ENCODE data around the gene GAST.
A peak's percentile ranks its signal among the peaks of the same experiment; 100 is the strongest.

DNA sequence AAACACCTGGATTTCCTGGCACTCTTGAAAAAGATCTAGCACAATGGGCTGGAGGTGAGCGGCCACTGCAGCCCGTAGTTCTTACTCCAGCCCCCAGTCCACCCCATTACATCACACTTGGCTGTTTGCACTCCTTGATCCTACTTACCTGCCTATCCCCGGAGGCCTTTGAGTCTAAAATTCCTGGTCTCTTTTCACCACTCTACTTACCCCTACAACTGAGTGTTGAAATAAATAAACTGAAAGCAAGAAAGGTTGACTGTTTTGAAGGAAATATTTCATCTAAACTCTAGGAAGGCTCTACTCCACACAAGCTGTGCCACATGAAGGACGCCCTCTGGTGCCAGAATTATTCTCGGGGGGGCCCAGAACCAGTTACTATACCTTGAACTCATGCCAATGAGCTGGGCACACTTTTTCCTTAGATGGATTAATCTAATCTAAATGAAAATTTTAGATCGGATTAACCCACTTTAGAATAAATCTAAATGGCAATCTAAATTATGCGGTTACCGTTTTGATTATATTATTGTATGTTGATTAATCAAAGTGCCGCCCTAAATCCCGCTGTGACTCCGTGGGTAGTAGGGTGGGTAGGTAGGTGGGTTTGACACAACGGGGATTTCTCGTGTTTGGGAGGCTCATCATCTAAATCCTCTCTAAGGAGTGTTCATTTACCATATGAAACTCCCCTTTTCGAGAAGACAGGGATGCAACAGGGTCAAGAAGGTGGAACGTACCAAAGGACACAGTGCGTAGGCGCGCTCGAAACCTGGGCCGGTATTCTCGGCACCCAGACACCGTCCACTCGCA is 24.1 kb upstream of the GAST start:
- TF ChIP-seq CREB3 (tag; conservative IDR thresholded peaks at IDR 0.05; ENCODE audit: low read depth) (no peak), SMARCB1 (IDR thresholded peaks at IDR 0.05; ENCODE audit: insufficient read length, low read depth) (no peak), ZNF561 (CRISPR knock-in tag; conservative IDR thresholded peaks at IDR 0.05) (no peak), POLR2AphosphoS2 (IDR thresholded peaks at IDR 0.05; ENCODE audit: low read length) (no peak), ZKSCAN1 (IDR thresholded peaks at IDR 0.05; ENCODE audit: low read depth, low read length) (no peak), ZNF644 (tag; IDR thresholded peaks at IDR 0.05; ENCODE audit: low read depth) (no peak), NKRF (IDR thresholded peaks at IDR 0.05; ENCODE audit: borderline replicate concordance) (no peak), TAF1 (IDR thresholded peaks at IDR 0.05; ENCODE audit: control insufficient read depth, extremely low read depth, insufficient read depth, low read length, severe bottlenecking) (no peak)
- TF ChIP-seq, protein P1, sequence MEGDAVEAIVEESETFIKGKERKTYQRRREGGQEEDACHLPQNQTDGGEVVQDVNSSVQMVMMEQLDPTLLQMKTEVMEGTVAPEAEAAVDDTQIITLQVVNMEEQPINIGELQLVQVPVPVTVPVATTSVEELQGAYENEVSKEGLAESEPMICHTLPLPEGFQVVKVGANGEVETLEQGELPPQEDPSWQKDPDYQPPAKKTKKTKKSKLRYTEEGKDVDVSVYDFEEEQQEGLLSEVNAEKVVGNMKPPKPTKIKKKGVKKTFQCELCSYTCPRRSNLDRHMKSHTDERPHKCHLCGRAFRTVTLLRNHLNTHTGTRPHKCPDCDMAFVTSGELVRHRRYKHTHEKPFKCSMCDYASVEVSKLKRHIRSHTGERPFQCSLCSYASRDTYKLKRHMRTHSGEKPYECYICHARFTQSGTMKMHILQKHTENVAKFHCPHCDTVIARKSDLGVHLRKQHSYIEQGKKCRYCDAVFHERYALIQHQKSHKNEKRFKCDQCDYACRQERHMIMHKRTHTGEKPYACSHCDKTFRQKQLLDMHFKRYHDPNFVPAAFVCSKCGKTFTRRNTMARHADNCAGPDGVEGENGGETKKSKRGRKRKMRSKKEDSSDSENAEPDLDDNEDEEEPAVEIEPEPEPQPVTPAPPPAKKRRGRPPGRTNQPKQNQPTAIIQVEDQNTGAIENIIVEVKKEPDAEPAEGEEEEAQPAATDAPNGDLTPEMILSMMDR (IDR thresholded peaks at IDR 0.05 in 2 of 3, conservative IDR thresholded peaks at IDR 0.05 in 1 of 3; ENCODE audit: insufficient read depth in 2 of 3, low read depth in 1 of 3, low read length in 3 of 3), result peak; percentile 52 to 60 (median 52); a peak in 5 of 6 replicates
- TF ChIP-seq, protein P2, sequence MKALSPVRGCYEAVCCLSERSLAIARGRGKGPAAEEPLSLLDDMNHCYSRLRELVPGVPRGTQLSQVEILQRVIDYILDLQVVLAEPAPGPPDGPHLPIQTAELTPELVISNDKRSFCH (CRISPR knock-in tag; IDR thresholded peaks at IDR 0.05), result no peak
- TF ChIP-seq, protein P2 (tag; IDR thresholded peaks at IDR 0.05), result no peak
